ENCODE measurements around the gene TNS4.

DNA sequence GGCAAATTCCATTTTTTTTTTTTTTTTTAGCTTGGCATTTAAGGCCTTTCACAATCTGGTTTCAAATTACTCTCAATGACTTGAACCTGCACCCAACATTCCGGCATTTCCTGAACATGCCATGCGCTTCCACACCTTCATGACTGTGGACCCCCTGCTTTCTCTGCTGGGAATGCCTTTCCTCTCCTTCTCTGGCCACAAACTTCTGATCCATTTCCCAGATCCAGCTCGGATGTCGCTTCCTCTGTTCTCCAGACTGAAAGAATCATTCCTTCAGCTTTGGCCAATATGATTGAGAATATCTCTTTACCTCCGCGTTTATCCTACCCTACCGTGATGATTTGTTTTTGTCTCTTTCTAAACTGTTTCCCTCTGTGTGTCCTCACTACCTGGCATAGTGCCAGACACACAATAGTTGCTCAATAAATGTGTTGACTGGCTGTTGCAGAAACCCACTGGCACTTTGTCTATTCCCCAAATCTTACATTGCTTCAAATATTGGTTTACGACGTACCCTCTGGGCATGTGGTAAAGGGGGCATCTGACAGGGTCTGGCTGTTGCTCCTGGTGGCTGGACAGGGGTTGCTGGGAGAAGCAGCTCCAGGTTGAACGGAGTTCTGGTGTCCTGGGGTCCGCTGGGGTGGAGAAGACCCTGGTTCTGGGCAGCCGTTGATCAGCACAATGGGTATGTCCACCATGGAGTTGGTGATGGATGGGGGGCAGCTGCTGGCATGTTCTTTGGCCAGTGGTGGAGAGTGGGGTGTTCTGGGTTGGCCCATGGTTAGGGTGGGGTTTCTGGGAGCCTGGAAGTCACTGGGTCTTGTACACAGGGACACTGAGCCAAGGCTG lies 14.7 kb downstream of the TNS4 start:
- TF ChIP-seq, protein P1, sequence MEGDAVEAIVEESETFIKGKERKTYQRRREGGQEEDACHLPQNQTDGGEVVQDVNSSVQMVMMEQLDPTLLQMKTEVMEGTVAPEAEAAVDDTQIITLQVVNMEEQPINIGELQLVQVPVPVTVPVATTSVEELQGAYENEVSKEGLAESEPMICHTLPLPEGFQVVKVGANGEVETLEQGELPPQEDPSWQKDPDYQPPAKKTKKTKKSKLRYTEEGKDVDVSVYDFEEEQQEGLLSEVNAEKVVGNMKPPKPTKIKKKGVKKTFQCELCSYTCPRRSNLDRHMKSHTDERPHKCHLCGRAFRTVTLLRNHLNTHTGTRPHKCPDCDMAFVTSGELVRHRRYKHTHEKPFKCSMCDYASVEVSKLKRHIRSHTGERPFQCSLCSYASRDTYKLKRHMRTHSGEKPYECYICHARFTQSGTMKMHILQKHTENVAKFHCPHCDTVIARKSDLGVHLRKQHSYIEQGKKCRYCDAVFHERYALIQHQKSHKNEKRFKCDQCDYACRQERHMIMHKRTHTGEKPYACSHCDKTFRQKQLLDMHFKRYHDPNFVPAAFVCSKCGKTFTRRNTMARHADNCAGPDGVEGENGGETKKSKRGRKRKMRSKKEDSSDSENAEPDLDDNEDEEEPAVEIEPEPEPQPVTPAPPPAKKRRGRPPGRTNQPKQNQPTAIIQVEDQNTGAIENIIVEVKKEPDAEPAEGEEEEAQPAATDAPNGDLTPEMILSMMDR (conservative IDR thresholded peaks at IDR 0.05) = no peak
- no peak for TF ChIP-seq ZFX (IDR thresholded peaks at IDR 0.05)
